ENCODE measurements around the gene KDM2A.

Gene KDM2A

DNA sequence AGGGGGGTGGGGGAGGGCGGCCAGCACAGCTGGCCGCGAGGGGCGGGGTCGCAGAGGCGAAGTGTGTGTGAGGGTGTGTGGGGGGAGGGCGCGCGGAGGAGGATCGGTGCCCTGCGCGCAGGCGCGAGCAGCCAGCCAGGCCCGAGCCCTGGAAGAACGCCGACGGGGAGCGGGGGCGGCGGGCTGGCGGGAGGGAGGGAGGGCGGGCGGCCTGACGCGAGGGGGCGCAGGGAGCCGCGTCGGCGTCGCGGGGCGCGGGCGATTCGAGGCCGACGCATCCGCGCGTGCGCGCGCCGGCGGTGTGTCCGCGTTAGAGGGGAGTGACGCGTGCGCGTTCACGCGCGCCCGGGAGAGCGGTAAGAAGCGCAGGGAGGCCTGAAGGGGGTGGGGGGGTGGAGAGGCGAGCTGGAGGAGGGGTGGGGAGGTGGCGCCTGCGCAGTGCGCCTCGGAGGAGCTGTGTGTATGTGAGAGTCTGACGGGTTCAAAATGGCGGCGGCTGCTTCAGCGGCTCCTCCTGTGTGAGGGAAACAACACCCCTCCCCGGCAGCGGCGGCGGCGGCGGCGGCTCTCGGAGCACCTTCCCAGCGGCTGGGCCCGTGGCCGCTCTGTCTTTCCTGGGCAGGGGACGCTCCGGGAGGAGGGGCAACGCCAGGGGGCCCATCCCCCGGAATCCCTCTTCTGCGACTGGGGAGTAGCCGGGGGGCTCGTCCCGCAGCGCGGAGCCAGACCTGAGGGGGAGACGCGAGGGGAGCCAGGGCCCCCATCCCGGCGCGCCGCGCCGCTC, at the start of gene KDM2A:
TSS of gene KDM2A (plus strand) at position 463 of the 784 bp plus-strand sequence. CDS start 2,054 bp downstream, outside the sequence.
- peak; percentile 96 to 100 for DNase-seq

DNA sequence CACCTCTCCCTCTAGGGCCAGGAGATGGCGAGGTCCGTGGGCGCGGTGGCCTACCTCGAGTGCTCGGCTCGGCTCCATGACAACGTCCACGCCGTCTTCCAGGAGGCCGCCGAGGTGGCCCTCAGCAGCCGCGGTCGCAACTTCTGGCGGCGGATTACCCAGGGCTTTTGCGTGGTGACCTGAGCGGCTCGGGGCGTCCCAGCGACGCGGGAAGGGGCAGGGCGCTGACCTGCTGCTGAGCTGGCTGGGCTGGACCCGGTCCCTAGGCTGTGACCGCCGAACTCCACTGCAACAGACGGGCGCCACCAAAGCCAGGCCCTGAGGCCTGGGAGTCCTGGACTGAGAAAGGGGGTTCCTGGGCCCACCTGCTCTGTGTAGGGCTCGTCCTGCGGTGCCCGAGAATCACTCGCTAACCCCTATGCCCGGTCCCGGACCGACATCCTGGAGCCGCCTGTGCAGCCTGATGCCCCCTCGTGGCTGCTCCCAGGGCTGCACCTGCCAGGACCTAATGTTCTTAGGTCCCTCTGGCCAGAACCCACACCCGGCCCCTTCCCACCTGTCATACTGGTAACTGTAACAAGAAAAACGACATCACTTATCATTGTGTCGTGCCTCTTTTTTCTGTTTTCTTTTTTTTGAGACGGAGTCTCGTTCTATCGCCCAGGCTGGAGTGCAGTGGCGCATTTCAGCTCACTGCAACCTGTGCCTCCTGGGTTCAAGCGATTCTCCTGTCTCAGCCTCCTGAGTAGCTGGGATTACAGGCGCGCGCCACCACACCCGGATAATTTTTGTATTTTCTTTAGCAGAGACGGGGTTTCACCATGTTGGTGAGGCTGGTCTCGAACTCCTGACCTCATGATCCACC, 47.4 kb upstream of the KDM2A start:
- DNase-seq = peak in 1 of 2 donors; percentile 23

DNA sequence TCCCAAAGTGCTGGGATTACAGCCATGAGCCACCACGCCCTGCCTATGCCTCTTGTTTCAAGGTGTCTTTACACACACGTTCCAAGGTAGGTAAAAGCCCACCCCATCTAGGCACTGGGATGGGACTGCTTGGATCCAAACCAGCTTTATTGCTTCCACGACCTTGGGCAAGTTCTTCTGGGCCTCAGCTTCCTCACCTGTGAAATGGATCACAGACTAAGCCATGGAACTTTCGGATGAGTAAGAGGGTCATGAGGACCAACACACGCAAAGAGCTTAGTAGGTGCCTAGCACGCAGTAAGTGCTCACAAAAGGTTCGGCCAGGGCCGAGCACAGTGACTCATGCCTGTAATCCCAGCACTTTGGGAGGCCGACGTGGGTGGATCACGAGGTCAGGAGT, 46.8 kb upstream of the KDM2A start:
- no peak for DNase-seq

DNA sequence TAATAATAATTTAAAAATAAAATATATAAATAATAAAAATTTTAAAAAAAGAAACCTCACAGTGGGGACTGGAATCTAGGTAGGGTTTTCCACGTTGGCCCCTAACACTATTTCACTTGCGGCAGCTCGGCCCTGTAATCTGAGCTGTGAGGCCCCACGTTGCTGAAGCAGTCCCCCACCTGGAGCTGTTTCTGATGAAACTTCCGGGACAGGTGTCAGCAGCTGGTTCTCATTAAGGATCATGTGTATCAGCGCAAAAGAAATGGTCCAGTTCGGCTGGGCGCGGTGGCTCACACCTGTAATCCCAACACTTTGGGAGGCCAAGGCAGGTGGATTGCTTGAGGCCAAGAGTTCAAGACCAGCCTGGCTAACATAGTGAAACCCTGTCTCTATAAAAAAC, 45.2 kb upstream of the KDM2A start:
- no peak for DNase-seq

DNA sequence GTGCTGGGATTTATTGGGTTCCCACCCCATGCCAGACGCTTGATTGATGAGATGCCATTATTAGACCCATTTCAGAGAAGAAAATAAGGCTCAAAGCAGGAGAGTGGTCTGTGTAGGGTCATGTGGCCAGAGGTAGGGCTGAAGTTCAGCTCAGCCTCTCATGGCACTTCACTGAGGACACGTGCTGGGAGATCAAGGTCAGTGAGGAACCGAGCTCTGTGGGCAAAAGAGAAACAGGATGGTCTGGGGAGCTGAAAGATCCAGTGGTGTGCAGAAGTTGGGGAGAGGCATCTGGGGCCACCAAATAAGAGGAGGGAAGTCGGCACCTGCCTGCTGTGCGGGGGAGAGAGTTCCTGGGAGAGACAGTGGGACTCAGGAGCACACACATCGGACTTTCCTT, 42.9 kb upstream of the KDM2A start:
- no peak for DNase-seq

DNA sequence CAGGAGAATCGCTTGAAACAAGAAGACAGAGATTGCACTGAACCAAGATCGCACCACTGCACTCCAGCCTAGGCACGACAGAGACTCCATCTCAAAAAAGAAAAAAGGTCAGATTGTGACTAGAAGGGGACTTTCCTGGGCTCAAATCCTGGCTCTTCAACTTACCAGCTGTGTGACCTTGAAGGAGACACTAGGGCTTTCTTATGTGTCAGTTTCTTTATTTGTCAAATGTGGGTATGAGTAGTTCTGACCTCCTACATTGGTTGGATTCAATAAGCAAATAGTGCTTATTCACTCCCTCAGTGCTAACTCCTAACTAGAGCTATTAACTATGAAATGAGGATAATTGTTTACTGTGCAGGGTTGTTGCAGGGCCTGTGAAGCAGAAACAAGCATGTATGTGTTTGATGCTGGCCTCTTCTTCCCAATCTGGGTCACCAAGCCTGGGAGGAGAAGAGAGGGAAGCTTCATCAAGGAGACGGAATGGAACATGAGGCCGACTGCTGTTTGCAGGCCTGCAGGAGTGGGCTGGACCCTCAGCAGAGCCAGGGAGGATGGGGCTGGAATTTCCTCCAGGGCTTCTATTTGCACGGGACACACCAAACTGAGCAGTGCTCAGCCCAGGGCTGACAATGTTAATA, 39.9 kb upstream of the KDM2A start:
- DNase-seq = no peak

DNA sequence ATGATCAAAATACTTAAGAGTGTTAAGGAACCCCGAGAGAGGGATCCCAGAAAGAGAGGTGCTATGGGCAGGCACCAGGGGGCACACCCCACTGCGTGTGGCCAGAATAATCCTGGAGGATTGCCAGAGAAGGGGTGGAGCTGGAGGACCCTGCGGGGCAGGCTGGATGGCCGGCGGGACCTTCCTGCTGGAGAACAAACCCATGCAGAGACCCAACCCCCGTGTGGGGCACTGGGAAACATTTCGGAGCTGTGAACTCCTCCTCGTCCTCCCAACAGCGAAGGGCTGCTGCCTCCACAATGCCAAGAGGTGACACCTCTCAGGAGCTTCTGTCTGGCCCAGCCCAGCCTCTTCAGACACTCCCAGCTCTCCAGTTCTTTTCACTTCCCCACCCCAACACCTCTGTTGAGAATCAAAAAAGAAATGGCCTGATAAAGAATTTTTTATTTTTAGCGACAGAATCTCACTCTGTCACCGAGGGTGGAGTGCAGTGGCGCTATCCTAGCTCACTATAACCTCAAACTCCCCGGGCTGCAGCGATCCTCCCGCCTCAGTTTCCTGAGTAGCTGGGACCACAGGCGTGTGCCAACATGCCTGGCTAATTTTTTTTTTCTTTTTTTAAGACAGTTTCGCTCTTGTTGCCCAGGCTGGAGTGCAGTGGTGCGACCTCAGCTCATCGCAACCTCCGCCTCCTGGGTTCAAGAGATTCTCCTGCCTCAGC, 36.8 kb upstream of the KDM2A start:
- no peak for DNase-seq

DNA sequence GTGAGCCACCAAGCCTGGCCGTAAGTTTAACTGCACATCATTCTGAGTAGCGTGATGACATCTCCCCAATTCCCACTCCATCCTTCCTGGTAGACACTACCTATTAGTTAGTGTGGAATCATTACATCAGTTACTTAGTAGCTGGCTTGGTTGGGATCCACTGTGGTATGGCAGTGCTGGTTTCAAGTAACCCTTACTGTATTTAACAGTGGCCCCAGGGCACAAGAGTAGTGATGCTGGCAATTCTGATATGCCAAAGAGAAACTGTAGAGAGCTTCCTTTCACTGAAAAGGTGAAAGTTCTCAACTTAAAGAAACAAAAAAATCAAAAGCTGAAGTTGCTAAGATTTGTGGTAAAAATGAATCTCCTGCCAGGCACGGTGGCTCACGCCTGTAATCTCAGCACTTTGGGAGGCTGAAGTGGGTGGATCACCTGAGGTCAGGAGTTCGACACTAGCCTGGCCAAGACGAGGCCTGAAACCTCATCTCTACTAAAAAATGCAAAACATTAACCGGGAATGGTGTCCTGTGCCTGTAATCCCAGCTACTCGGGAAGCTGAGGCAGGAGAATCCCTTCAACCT, 35.2 kb upstream of the KDM2A start:
- no peak for DNase-seq

DNA sequence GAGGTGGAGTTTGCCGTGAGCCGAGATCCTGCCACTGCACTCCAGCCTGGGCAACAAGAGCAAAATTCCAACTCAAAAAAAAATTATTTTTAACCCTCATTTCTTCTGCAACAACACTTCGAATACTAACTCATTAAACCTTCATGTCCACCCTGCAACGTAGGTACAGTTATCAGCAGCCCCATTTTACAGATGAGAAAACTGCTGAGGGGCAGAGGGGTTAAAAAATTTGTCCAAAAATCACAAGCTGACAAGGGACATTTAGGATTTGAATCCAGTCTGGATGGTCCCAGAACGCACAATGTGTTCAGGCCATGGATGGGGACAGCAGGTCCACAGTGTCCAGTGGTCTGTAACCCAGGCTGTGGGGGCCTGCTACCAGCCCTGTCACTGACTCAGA, 33.4 kb upstream of the KDM2A start:
- DNase-seq = no peak

DNA sequence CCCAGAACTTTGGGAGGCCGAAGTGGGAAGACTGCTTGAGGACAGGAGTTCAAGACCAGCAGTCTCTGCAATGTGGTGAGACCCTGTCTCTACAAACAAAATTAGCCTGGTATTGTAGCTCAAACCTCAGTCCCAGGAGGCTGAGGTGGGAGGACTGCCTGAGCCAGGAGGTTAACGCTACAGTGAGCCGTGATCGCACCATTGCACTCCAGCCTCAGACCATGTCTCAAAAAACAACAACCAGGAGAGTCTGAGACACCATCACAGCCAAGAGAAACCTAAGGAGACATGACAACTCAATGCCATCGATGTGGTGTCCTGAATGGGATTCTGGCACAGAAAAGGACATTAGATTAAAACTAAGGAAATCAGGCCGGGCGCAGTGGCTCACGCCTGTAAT, 28.3 kb upstream of the KDM2A start:
- no peak for DNase-seq

DNA sequence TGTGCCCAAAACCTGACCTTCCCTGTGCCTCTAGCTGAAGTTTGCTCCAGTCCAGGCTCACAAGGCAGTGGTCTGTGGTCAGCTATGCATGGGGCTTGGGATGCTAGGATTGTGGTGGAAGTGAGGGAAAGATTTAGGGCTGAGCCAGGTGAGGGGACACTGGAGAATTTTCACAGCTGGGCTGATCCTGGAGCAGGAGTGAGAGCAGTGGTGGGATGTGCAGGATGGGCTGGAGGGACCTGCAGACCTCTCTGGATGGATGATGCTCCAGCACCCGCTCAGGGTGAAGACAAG, 23.9 kb upstream of the KDM2A start:
- DNase-seq = no peak

DNA sequence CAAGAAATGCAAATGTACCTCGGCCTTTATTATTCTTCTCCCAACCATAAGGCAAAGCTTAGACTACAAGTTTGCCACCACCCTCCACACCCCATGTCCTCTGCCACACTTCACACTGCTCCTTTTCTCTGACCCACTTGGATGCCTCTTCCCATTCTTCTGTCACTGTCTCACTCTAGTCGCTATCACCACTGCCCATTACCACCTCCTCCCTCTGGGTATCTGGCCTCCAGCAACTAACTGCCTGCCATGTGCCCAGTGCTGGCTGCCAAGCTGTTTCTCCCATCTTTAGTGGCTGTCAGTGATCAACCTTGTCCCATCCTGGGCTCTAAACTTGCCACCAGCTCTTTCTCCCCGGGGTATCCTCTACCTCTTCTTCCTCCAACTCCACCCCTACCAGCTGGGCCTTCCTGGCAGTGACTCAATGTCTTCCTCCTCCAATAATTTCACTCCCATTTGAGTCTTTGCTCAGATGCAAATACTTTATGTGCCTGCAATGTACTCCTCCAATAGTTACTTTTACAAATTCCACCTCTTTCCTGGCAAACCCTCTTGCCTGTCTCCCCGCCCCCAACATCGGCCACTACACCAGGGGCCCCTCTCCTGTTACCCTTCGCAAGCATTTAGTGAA, 20.1 kb upstream of the KDM2A start:
- DNase-seq = no peak

DNA sequence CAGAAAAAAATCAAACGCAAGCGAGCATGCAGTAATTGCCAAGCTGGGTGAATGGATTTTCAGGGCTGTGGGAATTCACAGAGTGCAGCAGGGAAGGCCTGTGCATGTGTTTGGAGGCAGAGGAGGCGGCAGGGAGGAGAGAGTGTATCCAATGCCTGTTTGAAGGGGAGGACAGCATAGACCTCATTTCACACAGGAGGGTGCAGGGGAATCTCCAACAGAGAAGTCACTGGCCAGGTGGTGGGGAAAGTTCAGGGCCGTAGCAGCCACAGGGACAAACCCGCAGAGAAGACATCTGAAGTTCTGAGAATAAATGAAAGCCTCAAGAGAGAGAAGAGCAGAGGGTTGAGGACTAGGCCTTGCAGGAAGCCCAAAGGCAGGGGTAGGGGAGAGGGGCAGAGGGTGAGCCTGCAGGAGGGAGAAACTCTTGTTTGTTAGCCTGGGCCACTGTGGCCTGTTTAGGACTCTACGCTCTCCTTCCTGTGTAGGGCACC, 19.2 kb upstream of the KDM2A start:
- DNase-seq = no peak

DNA sequence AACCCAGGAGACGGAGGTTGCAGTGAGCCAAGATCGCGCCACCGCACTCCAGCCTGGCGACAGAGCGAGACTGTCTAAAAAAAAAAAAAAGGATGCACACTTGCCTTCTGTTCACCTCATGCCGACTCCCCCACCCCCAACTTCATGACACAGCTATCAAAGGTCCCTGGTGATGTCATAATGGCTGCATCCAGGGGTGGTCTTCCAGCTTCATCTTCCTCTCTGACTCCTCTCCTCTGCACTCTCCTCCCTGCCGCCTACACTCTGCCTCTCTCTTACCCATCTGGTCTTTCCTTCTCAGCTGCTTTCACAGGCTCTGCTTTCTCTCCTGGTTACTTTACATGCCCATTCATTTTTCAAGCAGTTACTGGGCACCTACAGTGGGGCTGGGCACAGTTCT, 16.4 kb upstream of the KDM2A start:
- no peak for DNase-seq

DNA sequence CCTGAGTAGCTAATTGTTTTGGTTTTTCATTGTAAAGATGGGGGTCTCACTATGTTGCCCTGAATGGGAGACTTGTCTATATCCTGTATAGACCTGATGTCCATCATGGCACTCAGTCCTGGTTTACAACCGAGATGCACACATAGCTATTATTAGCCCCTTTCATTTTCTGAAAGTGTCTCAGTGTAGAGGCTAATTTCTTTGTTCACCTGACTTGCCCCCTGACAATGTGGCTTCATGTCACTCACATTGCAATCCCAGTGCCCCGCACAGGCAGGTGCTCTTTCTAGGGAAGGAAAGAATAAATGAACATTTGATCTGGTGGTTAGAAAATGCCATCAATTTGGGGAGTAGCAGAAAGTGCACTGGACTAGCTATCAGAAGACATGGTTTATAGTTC, 13.1 kb upstream of the KDM2A start:
- no peak for DNase-seq

DNA sequence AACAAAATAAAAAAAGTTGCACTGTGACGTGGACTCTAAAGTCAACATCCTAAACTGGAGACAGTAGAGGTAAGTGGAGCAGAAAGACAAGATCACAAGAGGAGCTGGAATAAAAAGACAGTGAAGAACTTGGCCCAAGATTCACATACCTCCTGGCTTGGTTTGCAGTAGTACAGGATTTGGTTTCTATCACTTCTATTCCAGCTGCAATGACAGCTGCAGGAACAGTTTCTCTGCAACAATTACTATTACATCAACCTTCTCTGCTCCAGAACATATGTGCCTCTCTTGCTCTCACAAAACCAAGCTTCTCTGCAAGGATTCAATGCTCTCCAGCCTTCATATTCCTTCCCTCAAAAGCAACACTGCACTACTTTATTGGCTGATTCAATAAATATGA, 7.8 kb upstream of the KDM2A start:
- no peak for DNase-seq

DNA sequence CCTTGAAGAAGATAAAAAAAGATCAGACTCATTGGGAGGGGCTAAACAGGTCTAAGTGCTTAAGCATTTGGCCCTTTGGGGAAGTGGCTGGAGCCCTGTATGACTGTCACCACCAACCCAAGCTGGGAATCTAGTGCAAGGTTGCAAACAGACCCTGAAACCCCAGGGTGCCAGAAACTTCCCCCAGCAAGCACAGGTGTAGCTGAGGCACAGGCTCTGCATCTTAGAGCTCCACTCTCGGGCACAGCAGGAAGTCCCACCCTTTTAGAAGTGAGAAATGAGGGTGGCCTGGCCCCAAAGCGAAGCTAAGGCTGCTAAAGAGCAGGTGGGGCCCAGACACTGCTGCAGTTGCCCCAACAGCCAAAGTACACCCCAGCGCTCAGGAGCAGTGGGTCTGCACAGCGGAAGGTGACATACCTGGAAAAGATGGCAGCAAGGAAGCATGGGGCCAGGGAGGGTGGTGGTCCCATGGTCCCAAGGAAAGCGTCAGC, 5.8 kb upstream of the KDM2A start:
- DNase-seq = no peak

DNA sequence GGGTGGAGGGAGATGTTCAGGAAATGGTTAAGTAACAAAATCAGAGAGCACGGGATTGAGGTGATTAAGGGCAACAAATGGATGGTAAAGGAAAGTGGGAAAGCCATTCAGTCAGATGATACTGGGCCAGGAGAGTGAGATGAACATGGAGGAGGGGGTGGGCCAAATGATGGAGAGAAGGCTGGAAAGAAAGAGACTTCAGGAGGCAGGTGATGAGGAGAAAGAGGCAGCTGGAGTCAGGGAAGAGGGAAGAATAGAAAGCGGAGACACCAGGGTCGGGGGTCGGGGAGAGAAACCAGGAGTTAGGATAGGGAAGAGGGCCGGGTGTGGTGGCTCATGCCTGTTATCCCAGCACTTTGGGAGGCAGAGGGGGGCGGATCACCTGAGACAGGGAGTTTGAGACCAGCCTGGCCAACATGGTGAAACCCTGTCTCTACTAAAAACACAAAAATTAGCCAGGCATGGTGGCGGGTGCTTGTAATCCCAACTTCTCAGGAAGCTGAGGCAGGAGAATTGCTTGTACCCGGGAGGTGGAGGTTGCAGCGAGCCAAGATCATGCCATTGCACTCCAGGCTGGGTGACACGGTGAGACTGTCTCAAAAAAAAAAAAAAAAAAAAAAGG, 4.7 kb upstream of the KDM2A start:
- no peak for DNase-seq

DNA sequence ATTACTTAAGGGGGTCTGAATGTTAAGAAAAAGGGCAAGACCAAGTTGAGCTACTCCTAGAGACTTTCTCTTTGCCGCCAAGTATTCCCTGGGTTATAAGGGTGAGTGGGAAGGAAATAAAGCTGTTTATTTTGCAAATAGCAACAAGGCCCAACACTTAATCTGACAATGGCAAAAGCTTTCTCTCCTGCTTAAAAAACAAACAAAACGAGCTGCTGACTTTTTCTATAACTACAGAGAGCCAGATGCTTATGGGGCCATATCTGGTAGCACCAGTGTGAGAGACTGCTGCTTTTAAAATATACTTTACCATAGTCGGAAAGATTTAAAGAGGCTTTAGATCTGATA, 2.3 kb upstream of the KDM2A start:
- no peak for DNase-seq

DNA sequence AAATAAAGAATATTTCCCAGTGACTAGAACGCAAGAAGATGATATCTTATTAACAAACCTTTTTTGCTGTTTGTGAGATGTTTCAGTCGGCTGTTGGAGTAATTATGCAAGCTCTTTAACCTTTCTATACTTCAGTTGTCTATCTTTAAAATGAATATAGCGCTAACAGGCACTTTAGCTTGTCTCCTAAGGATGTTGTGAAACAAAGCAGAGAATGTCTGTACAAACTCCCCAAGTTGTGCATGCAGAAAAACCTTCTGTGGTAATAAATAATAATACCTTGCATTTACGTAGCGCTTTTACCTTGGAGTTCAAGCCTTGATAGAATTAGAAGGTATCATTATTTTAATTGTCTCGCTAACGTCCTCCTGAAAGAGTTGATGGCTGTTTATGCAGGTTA, 1.9 kb upstream of the KDM2A start:
- no peak for DNase-seq

DNA sequence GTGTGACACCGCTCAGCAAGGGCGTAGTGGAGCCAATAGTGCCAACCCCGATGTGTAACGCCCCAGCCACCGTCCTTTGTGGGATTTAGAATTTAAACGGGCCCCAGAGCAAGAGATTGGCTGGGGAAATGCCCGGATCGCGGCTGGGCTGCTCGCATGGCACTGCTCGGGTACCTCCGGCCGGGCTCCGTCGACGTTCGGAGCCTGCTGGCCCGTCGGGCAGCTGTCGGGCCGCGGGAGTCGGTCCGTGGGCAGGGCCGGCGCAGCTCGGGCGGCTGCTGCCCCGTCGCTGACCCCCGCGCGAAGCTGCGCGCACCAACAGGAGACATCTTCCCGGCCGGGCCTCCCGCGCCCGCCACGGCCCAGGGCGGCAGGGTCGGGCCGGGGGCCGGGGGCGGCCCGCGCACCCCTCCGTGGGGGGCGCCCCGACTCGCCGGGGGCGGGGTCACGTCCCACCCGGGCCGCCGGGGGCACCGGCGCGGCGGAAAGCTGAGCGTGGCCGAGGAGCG, 1.3 kb upstream of the KDM2A start:
- no peak for DNase-seq

Measured in hippocampal formation (tissue), 2 donors.